ENCODE data around the gene BRMS1. TPM values are rescaled to one million over a fixed set of nuclear protein-coding genes. Genes with fewer than 3 reads are reported as not detected.

The BRMS1 gene
- total RNA-seq, 1 donor from 2014 or later = 33.4 TPM

DNA sequence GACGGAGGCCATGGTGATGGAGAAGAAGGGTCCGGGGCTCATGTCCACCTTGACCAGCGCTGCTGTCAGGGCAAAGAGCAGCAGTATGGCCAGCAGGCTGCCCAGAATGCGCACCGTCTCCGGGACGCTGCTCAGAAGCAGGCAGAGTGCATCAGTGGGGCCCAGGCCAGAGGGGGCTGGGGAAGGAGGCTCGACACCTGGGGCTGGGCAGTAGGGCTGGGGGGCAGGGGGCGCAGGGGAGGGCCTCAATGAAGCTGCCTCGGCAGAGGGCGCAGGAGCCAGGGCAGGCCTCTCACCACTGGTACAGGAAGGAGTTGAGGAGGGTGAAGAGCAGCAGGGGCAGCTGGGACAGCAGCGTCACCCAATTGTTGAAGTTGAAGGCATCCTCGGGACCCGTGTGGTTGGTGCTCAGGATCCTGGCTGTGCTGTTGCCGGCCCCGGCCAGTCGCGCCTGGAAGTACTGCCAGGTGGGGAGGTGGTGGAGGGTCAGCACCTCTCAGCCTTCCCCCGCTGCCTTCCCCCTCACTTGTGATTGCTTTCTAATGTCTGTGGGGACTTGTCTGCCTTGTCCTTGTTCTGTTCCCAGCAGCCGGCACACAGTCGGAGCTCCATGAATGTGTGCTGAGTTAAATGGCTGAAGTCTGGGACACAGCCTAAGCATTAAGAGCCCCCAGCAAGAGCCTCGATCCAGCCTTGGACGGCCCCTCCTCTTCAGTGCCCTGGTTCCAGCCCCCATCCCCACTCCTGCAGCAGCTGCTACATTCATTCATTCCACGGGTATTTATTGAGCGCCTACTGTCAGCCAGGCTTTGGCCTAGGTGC is 24.4 kb upstream of the BRMS1 start:
- Mint-ChIP-seq H3K27me3 (ENCODE audit: unreplicated experiment) (peaks cover 8% of the 10 kb centered on the region), H3K36me3 (ENCODE audit: unreplicated experiment) (no peaks in the 10 kb centered on the region), H3K4me3 (ENCODE audit: unreplicated experiment) (no peak overlapping the region), H3K9me3 (ENCODE audit: unreplicated experiment) (no peaks in the 10 kb centered on the region), H3K27ac (ENCODE audit: unreplicated experiment) (peak overlapping the region; percentile 87), H3K4me1 (ENCODE audit: unreplicated experiment) (peaks cover 17% of the 10 kb centered on the region)
- DNase-seq (ENCODE audit: extremely low spot score, unreplicated experiment) = no peak
- TF ChIP-seq, protein P1, sequence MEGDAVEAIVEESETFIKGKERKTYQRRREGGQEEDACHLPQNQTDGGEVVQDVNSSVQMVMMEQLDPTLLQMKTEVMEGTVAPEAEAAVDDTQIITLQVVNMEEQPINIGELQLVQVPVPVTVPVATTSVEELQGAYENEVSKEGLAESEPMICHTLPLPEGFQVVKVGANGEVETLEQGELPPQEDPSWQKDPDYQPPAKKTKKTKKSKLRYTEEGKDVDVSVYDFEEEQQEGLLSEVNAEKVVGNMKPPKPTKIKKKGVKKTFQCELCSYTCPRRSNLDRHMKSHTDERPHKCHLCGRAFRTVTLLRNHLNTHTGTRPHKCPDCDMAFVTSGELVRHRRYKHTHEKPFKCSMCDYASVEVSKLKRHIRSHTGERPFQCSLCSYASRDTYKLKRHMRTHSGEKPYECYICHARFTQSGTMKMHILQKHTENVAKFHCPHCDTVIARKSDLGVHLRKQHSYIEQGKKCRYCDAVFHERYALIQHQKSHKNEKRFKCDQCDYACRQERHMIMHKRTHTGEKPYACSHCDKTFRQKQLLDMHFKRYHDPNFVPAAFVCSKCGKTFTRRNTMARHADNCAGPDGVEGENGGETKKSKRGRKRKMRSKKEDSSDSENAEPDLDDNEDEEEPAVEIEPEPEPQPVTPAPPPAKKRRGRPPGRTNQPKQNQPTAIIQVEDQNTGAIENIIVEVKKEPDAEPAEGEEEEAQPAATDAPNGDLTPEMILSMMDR (IDR thresholded peaks at IDR 0.05) = no peak

- Mint-ChIP-seq H3K36me3 (ENCODE audit: unreplicated experiment) (no peaks in the 10 kb centered on the region), H3K9me3 (ENCODE audit: unreplicated experiment) (no peaks in the 10 kb centered on the region), H3K27ac (ENCODE audit: unreplicated experiment) (no peak overlapping the region), H3K27me3 (ENCODE audit: unreplicated experiment) (peaks cover 8% of the 10 kb centered on the region), H3K4me3 (ENCODE audit: unreplicated experiment) (no peak overlapping the region), H3K4me1 (ENCODE audit: unreplicated experiment) (peaks cover 17% of the 10 kb centered on the region)
- no peak for DNase-seq (ENCODE audit: extremely low spot score, unreplicated experiment)
- TF ChIP-seq, protein P1 (IDR thresholded peaks at IDR 0.05) = no peak
These were observed 23.6 kb upstream of the BRMS1 start for GRCh38 chr11:66368484-66368883.

DNA sequence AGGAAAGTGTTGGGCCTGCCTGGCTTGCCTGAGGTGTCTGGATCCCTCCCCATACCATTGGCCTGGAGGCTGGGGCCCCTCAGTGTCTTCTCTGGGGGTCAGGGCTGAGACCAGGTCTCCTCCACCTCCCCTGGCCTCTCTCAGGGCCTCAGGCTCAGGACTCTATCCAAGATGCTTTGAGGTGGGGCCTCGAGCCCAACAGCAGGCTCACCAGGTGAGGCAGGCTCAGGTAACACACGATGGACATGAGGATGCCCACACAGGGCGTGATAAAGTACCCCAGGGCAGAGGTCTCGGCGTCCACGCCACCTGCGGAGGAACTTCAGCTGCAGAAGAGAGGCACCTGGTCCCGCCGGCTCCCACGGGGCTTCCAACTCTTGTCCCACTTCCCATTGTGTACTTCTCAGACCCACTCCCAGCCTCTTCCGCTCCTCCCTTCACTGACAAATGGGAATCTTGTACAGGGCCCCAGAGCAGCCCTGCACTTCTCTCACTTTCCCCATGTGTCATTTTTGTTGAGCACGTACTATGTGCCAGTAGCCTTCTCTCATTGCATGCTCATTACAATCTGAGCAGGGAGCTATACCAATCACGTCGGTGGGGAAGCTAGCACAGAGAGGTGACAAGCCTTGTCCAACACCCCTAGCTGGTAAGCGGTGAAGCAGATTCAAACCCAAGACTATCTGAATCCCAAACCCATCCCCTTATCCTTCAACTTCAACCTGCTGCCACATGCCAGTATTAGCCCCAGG is 22.8 kb upstream of the BRMS1 start:
- H3K27me3 Mint-ChIP-seq (ENCODE audit: unreplicated experiment) = peaks cover 2% of the 10 kb centered on the region
- no peaks in the 10 kb centered on the region for H3K36me3 Mint-ChIP-seq (ENCODE audit: unreplicated experiment)
- TF ChIP-seq, protein P1 (IDR thresholded peaks at IDR 0.05) = no peak
- H3K4me3 Mint-ChIP-seq (ENCODE audit: unreplicated experiment) = no peak overlapping the region
- H3K9me3 Mint-ChIP-seq (ENCODE audit: unreplicated experiment) = no peaks in the 10 kb centered on the region
- H3K4me1 Mint-ChIP-seq (ENCODE audit: unreplicated experiment) = peaks cover 17% of the 10 kb centered on the region
- no peak for DNase-seq (ENCODE audit: extremely low spot score, unreplicated experiment)
- H3K27ac Mint-ChIP-seq (ENCODE audit: unreplicated experiment) = no peak overlapping the region

- TF ChIP-seq, protein P1 (IDR thresholded peaks at IDR 0.05) = no peak
- no peak overlapping the region for H3K27ac Mint-ChIP-seq (ENCODE audit: unreplicated experiment)
- no peaks in the 10 kb centered on the region for H3K9me3 Mint-ChIP-seq (ENCODE audit: unreplicated experiment)
- DNase-seq (ENCODE audit: extremely low spot score, unreplicated experiment) = no peak
- H3K36me3 Mint-ChIP-seq (ENCODE audit: unreplicated experiment) = no peaks in the 10 kb centered on the region
- peaks cover 17% of the 10 kb centered on the region for H3K4me1 Mint-ChIP-seq (ENCODE audit: unreplicated experiment)
- no peak overlapping the region for H3K4me3 Mint-ChIP-seq (ENCODE audit: unreplicated experiment)
- H3K27me3 Mint-ChIP-seq (ENCODE audit: unreplicated experiment) = no peaks in the 10 kb centered on the region
These were observed 22.1 kb upstream of the BRMS1 start for GRCh38 chr11:66366844-66367477.
